Prostate gland (tissue), 2 donors: Measurements from ENCODE around the gene USP1. TPM values are rescaled to one million over a fixed set of nuclear protein-coding genes. Genes with fewer than 3 reads are reported as not detected.

Experiments
- DNase-seq: peaks from one replicate; pipeline ENCODE4 v3.0.0-alpha.2; 2019; ENCODE audit warnings: low spot score
- H3K27ac ChIP-seq, 2 donors: fragments of 200-600 bp; sonication (generic); 2 replicates each; pipeline ENCODE4 v1.5.1; 2017 to 2019
- H3K27me3 ChIP-seq: fragments of 200-600 bp; sonication (generic); replicated peaks from 2 replicates; pipeline ENCODE4 v1.5.1; 2019; ENCODE audit not compliant: insufficient read depth
- H3K36me3 ChIP-seq, 2 donors: fragments of 200-600 bp; sonication (generic); 1 replicate in 1 of 2; 2 replicates in 1 of 2; pipeline versions ENCODE4 v1.5.1 to v1.8.1; 2017 to 2019
- H3K4me1 ChIP-seq: fragments of 200-600 bp; sonication (generic); replicated peaks from 2 replicates; pipeline ENCODE4 v1.5.1; 2019
- H3K4me3 ChIP-seq, 2 donors: fragments of 200-600 bp; sonication (generic); 2 replicates each; pipeline ENCODE4 v1.5.1; 2017 to 2019
- H3K9me3 ChIP-seq: fragments of 200-600 bp; sonication (generic); 2 replicates; pipeline ENCODE4 v1.5.1; 2017
- POLR2A ChIP-seq: fragments of 450-650 bp; IDR thresholded peaks from one replicate; pipeline ENCODE4 v1.6.1; 2016; ENCODE audit warnings: antibody characterized with exemption, mild to moderate bottlenecking
- POLR2AphosphoS5 ChIP-seq: sonication (generic); formaldehyde crosslinking; IDR thresholded peaks from one replicate; pipeline ENCODE4 v1.6.1; 2017; ENCODE audit warnings: antibody characterized with exemption
- WGBS: methylation state at CpG from one replicate; pipeline ENCODE4 v1.1.5; 2018; 5-methylcytosine and 5-hydroxymethylcytosine counted together
- intact Hi-C: fragments of 100-400 bp; cut with DNase I; formaldehyde crosslinking; loops from one replicate; pipeline ENCODE4 v1.14.2; 2022
- total RNA-seq, 2 donors: library from RNA; depleted of rRNA; stranded (reverse); fragments of >200 nt; gene quantifications; one replicate each; pipeline ENCODE4 v1.1.0, GENCODE V29; 2016
- TF ChIP-seq, protein P1 (sequence below), 4 experiments: fragments of 200-600 bp in 2 of 4; fragments of 450-650 bp in 2 of 4; sonication (generic) in 2 of 4; IDR thresholded peaks; 1 replicate in 3 of 4; 2 replicates in 1 of 4; pipeline ENCODE4 v1.5.1; 2016 to 2019; ENCODE audit warnings: antibody characterized with exemption in 4 of 4, mild to moderate bottlenecking in 2 of 4, moderate library complexity in 2 of 4

Gene USP1
- total RNA-seq, 2 donors from 2014 or later, result 26.8 to 30.1 TPM

GRCh38 chr1:62437273-62437940 lies 558 bp downstream of the USP1 start:
- no peaks in the 10 kb centered on the region for H3K36me3 ChIP-seq
- H3K4me1 ChIP-seq, result no peaks in the 10 kb centered on the region
- peak overlapping the region; percentile 85 to 88 for H3K4me3 ChIP-seq
- TF ChIP-seq POLR2AphosphoS5, result no peak
- TF ChIP-seq, protein P1, sequence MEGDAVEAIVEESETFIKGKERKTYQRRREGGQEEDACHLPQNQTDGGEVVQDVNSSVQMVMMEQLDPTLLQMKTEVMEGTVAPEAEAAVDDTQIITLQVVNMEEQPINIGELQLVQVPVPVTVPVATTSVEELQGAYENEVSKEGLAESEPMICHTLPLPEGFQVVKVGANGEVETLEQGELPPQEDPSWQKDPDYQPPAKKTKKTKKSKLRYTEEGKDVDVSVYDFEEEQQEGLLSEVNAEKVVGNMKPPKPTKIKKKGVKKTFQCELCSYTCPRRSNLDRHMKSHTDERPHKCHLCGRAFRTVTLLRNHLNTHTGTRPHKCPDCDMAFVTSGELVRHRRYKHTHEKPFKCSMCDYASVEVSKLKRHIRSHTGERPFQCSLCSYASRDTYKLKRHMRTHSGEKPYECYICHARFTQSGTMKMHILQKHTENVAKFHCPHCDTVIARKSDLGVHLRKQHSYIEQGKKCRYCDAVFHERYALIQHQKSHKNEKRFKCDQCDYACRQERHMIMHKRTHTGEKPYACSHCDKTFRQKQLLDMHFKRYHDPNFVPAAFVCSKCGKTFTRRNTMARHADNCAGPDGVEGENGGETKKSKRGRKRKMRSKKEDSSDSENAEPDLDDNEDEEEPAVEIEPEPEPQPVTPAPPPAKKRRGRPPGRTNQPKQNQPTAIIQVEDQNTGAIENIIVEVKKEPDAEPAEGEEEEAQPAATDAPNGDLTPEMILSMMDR (IDR thresholded peaks at IDR 0.05), result no peak
- TF ChIP-seq POLR2A, result no peak
- under 1% methylated on average over 65 of the region's 68 CpGs for WGBS
- H3K9me3 ChIP-seq, result no peaks in the 10 kb centered on the region
- intact Hi-C loops, result no loop called here
- H3K27ac ChIP-seq, result peak overlapping the region; percentile 97 to 98
- peak; percentile 49 for DNase-seq
- H3K27me3 ChIP-seq, result no peaks in the 10 kb centered on the region

- Histone ChIP-seq H3K36me3 (peaks cover 0 to under 1% of the 10 kb centered on the region in 2 donors), H3K4me1 (no peaks in the 10 kb centered on the region), H3K9me3 (no peaks in the 10 kb centered on the region), H3K4me3 (peak overlapping the region; percentile 85 to 88), H3K27ac (peak overlapping the region in 1 of 2 donors; percentile 97), H3K27me3 (no peaks in the 10 kb centered on the region)
- intact Hi-C loops, result no loop called here
- TF ChIP-seq POLR2A, result no peak
- TF ChIP-seq, protein P1 (IDR thresholded peaks at IDR 0.05), result no peak
- WGBS, result 1% methylated on average over 7 of the region's 7 CpGs
- DNase-seq, result no peak
Observed at GRCh38 chr1:62438163-62438562, 1.3 kb downstream of the USP1 start.

- DNase-seq, result no peak
Observed at GRCh38 chr1:62439652-62440371, 3.0 kb downstream of the USP1 start.

DNA sequence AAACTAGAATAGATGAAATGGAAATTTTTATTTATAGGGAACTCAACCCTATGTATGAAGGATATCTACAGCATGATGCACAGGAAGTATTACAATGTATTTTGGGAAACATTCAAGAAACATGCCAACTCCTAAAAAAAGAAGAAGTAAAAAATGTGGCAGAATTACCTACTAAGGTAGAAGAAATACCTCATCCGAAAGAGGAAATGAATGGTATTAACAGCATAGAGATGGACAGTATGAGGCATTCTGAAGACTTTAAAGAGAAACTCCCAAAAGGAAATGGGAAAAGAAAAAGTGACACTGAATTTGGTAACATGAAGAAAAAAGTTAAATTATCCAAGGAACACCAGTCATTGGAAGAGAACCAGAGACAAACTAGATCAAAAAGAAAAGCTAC lies 7.9 kb downstream of the USP1 start:
- Histone ChIP-seq H3K36me3 (peaks cover 0 to 2% of the 10 kb centered on the region in 2 donors), H3K27ac (no peak overlapping the region), H3K4me3 (no peak overlapping the region), H3K9me3 (no peaks in the 10 kb centered on the region), H3K27me3 (no peaks in the 10 kb centered on the region), H3K4me1 (no peaks in the 10 kb centered on the region)
- intact Hi-C loops, result no loop called here
- WGBS, result 96% methylated on average over 1 of the region's 1 CpG
- TF ChIP-seq, protein P1 (IDR thresholded peaks at IDR 0.05), result no peak
- TF ChIP-seq POLR2AphosphoS5 (no peak), POLR2A (no peak)
- DNase-seq, result no peak

More at GRCh38 chr1:62439652-62440371, 3.0 kb downstream of the USP1 start:
- no peaks in the 10 kb centered on the region for H3K4me1 ChIP-seq
- H3K27ac ChIP-seq, result no peak overlapping the region
- no peak overlapping the region for H3K4me3 ChIP-seq
- H3K36me3 ChIP-seq, result peaks cover 0 to 2% of the 10 kb centered on the region in 2 donors
- WGBS, result 70% methylated on average over 4 of the region's 4 CpGs
- no peaks in the 10 kb centered on the region for H3K27me3 ChIP-seq
- TF ChIP-seq POLR2A (no peak), POLR2AphosphoS5 (no peak)
- TF ChIP-seq, protein P1 (IDR thresholded peaks at IDR 0.05), result no peak
- intact Hi-C loops, result no loop called here
- no peaks in the 10 kb centered on the region for H3K9me3 ChIP-seq
